AG09319 (cell line): ENCODE data around the gene TPM2.
A peak's percentile ranks its signal among the peaks of the same experiment; 100 is the strongest.

Experiments
- DNase-seq: peaks from one replicate; pipeline ENCODE4 v3.0.0-alpha.2; 2010; ENCODE audit warnings: low read depth; ENCODE audit errors: extremely low read depth
- CTCF ChIP-seq: IDR thresholded peaks from 2 replicates; pipeline ENCODE4 v1.5.1; 2011; ENCODE audit warnings: low read depth, mild to moderate bottlenecking, inconsistent platforms, low read length, moderate library complexity

Gene TPM2

GRCh38 chr9:35732185-35732799 is 42.6 kb upstream of the TPM2 start, which contains the start of the genes CREB3 and TLN1:
Gene CREB3 (plus strand): TSS chr9:35732666. CDS start chr9:35732773, 107 bp downstream.
Gene TLN1 (minus strand): TSS chr9:35732195. CDS start chr9:35725694, 6,501 bp downstream.
- peak; percentile 98 for DNase-seq
- TF ChIP-seq CTCF = peak; percentile 1

- DNase-seq = no peak
- no peak for TF ChIP-seq CTCF
These were observed 41.9 kb upstream of the TPM2 start for GRCh38 chr9:35731415-35732184.

- TF ChIP-seq CTCF = no peak
- no peak for DNase-seq
These were observed 40.7 kb upstream of the TPM2 start for GRCh38 chr9:35730486-35730854.

- peak; percentile 65 for DNase-seq
- TF ChIP-seq CTCF = peak; percentile 69
These were observed 40.2 kb upstream of the TPM2 start for GRCh38 chr9:35729700-35730485.

GRCh38 chr9:35729101-35729500 is 39.4 kb upstream of the TPM2 start:
- no peak for TF ChIP-seq CTCF
- DNase-seq = no peak

- peak; percentile 68 for DNase-seq
- no peak for TF ChIP-seq CTCF
These were observed 38.6 kb upstream of the TPM2 start for GRCh38 chr9:35728041-35728971.
